Activated CD8-positive, alpha-beta memory T cell treated with anti-CD3 and anti-CD28 coated beads for 1 hour (primary cell): ENCODE data around the gene KCNQ1.

ENCODE experiments used
- DNase-seq, 2 donors: peaks; one replicate each; pipeline ENCODE4 v3.0.0-alpha.2; 2020; ENCODE audit warnings: low read depth in 1 of 2; ENCODE audit errors: extremely low read depth in 1 of 2

The KCNQ1 gene

GRCh38 chr11:2507212-2507901 lies 62.5 kb downstream of the KCNQ1 start:
- DNase-seq, result no peak

- DNase-seq, result no peak
Observed at GRCh38 chr11:2507945-2508749, 63.3 kb downstream of the KCNQ1 start.

GRCh38 chr11:2508793-2509192 lies 64.0 kb downstream of the KCNQ1 start:
- no peak for DNase-seq

- DNase-seq, result no peak
Observed at GRCh38 chr11:2509481-2510001, 64.7 kb downstream of the KCNQ1 start.

- no peak for DNase-seq
Observed at GRCh38 chr11:2510626-2511402, 66.0 kb downstream of the KCNQ1 start.

- no peak for DNase-seq
Observed at GRCh38 chr11:2511421-2512369, 66.9 kb downstream of the KCNQ1 start.

GRCh38 chr11:2512431-2513407 lies 67.9 kb downstream of the KCNQ1 start:
- no peak for DNase-seq

- no peak for DNase-seq
Observed at GRCh38 chr11:2513441-2513840, 68.6 kb downstream of the KCNQ1 start.

- DNase-seq, result no peak
Observed at GRCh38 chr11:2515401-2516275, 70.8 kb downstream of the KCNQ1 start.

GRCh38 chr11:2516276-2517015 lies 71.6 kb downstream of the KCNQ1 start:
- DNase-seq, result no peak

- DNase-seq, result no peak
Observed at GRCh38 chr11:2517016-2517385, 72.2 kb downstream of the KCNQ1 start.

- DNase-seq, result no peak
Observed at GRCh38 chr11:2517386-2518064, 72.7 kb downstream of the KCNQ1 start.

GRCh38 chr11:2518111-2518982 lies 73.5 kb downstream of the KCNQ1 start:
- no peak for DNase-seq

- no peak for DNase-seq
Observed at GRCh38 chr11:2518983-2519340, 74.2 kb downstream of the KCNQ1 start.

GRCh38 chr11:2519517-2519861 lies 74.7 kb downstream of the KCNQ1 start:
- DNase-seq, result no peak
